HuH-7.5 (cell line): ENCODE measurements around the gene MRPS10.
"Not testable (repeated sequence)": the region's sequence is repeated elsewhere in the genome, so short reads cannot be mapped to it uniquely, and the experiment has no call there.

ENCODE experiments used
- DNase-seq: peaks from one replicate; pipeline ENCODE4 v3.0.0; 2011; ENCODE audit warnings: low spot score

The MRPS10 gene

DNA sequence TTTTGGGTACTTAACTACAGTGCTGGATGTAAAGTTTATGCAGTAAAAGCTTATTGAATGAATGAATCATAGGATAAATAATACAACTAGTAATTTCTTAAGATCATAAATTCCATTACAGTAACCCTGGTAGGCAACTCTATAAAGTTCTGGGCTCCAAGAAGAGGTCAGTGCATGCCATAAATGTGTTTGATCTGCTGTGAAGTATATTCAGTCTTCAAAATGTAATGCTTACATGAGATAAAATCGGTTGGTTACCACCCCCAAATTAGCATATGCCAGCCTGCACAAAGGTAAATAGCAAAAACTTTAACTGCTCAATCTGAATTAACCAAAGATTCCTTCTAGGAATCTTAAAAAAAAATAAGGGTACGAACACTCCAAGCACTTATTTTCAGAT is 10.1 kb downstream of the MRPS10 start:
- not testable (repeated sequence) for DNase-seq

- DNase-seq: no peak
These were observed 12.8 kb downstream of the MRPS10 start for GRCh38 chr6:42204768-42205282.

GRCh38 chr6:42203183-42203582 is 14.5 kb downstream of the MRPS10 start:
- DNase-seq: no peak

GRCh38 chr6:42202131-42202915 is 15.3 kb downstream of the MRPS10 start:
- not testable (repeated sequence) for DNase-seq

DNA sequence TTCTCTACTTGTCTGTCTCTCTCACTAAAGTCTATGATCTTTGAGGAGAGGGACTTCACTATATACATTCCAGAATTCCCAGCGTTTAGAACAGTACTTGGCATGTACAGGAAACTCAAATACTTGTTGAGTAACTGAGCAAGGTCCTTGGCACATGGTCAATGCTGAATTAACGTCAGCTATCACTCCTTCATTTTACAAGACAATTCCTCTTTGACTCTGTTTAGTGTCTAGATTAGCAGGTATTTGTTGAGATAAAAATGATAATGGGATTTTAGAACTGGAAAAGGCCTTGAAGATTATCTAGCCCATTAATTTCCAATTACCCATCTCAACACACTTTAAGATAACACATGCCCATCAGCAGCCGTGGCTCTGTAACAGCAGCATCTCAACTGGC is 16.3 kb downstream of the MRPS10 start:
- no peak for DNase-seq

DNA sequence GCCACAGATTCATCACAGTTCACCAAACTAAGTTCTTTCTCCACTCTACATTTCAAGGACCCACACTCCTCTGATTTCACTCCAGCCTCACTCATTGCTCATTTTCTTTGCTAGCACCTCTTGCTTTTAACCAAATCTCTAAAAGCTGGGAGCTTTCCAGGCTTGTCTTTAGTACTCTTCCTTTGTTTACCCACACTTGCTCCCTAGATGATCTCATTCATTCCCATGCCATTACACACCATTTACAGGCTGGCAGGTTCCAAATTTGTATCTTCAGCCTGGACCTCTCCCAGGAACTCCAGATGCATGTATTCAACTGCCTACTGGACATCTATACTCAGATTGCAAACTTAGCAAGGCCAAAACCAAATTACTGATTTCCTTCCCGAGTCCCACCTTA is 17.6 kb downstream of the MRPS10 start:
- DNase-seq: no peak

- no peak for DNase-seq
These were observed 18.3 kb downstream of the MRPS10 start for GRCh38 chr6:42199106-42199981.

- no peak for DNase-seq
These were observed 19.9 kb downstream of the MRPS10 start for GRCh38 chr6:42197555-42198362.

- no peak for DNase-seq
These were observed 22.2 kb downstream of the MRPS10 start for GRCh38 chr6:42195415-42195814.

- no peak for DNase-seq
These were observed 23.6 kb downstream of the MRPS10 start for GRCh38 chr6:42194056-42194455.

DNA sequence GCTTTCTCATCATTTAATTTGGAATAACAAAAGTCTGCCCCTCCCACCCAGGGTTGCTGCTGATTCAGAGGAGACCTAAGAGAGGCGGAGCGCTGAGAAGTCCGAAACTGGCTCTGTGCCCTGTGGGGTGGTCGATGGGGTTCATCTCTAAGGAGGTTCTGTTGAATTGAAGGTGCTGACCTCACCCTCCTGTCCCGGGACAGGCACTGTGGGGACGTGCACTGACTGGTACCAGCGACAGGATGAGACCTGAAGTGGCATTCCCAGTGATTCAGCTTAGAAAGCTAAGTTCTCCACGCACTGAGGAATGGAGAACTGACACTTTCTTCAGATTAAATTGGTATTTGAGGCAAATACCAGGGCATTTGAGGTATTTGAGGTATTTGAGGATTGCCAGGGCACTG is 24.2 kb downstream of the MRPS10 start:
- DNase-seq: no peak

DNA sequence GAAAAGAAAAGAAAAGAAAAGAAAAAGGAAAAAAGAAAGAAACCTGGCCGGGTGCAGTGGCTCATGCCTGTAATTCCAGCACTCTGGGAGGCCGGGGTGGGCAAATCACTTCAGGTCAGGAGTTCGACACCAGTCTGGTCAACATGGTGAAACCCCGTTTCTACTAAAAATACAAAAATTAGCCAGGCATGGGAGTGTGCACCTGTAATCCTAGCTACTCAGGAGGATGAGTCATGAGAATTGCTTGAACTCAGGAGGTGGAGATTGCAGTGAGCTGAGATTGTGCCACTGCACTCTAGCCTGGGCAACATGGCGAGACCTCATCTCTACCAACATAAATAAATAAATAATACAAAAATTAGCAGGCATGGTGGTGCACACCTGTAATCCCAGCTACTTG is 25.3 kb downstream of the MRPS10 start:
- DNase-seq: not testable (repeated sequence)

DNA sequence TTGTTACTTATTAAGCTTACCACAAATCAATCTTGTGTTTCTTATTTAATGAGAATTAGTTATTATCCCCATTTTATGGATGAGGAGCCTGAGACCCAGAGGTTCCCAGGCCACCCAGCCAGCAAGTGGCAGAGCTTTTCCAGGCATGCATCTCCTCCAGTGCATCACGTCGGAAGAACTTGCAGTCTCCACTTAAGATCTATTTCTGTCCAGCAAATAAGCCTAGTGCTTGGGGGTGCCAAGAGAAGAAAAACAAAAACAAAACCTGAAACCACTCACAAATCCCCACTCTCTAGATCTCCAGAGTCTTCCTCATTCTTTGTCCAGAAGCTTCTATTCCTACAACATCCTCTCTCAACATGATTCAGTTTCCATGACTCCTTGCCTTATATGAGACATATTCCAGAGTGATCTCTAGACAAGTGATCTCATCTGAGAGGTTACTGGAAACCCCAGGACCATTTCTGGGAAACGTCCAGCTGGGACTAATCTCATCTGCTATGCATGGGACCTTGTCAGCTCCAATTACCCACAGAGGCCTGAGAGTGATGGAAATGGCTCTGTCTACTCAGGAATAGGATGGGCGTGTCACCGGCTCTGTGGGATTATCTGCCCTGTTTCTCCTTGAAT is 27.0 kb downstream of the MRPS10 start:
- DNase-seq: no peak

DNA sequence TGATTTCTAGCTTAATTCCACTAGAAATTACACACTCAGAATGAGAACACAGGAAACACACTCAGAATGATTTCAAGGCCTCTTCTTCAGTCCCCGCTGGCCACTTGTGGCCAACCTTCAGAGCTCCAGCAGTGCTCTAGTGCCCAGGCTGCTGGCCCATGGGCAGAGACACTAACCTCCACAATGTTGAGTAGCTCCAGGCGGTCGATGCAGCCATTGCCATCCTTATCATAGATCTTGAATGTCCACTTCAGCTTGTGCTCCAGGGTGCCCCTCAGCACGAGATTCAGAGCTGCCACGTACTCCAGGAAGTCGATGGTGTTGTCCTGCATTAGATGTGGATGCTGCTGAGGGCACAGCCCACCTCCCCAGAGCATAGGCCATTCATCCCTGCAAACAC is 29.3 kb downstream of the MRPS10 start:
- no peak for DNase-seq

- DNase-seq: no peak
These were observed 32.1 kb downstream of the MRPS10 start for GRCh38 chr6:42185597-42185996.

DNA sequence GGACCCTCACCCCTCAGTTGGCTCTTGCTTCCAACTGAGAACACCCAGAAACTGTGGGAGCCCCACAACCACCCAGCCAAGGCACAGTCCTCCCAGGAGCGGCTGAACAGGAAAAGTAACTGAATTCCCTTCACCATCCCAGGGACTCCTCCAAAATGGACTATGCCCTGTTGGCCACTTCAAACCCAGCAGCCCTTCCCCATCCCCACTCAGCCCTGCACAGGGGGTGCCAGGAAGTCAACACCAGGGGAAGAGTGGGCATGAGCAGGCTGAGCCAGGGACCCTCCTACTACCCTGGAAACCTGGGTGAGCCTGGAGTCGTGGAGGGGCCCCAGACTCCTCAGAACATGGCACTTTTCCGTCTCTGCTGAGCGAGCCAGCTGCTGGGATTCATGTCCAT is 33.2 kb downstream of the MRPS10 start:
- DNase-seq: no peak

DNA sequence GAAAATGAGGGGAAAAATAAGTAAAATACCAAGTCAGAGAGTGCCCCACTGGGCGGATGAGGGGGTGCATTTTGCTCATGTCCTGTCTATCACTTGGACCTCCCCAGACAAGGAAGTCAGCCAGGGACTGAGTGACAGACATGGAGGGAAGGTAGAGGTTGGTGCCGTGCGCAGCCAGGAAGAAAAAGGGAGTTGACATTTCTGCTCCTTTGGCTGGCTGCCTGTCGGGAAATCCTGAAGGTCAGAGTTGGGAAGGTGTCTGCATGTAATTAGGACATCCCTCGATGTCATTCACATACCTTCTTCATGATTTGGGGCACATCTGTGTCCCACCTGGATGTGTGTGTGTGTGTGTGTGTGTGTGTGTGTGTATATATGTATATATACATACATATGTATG is 35.6 kb downstream of the MRPS10 start:
- DNase-seq: no peak

- no peak for DNase-seq
These were observed 37.7 kb downstream of the MRPS10 start for GRCh38 chr6:42179945-42180313.

- DNase-seq: no peak
These were observed 38.3 kb downstream of the MRPS10 start for GRCh38 chr6:42179261-42179944.

- no peak for DNase-seq
These were observed 39.9 kb downstream of the MRPS10 start for GRCh38 chr6:42177514-42178364.
